Measurements from ENCODE around the gene AIG1. TPM values are rescaled to one million over a fixed set of nuclear protein-coding genes. Genes with fewer than 3 reads are reported as not detected.

AIG1 gene
- total RNA-seq, 2 donors from 2014 or later: 32.9 to 53.6 TPM

DNA sequence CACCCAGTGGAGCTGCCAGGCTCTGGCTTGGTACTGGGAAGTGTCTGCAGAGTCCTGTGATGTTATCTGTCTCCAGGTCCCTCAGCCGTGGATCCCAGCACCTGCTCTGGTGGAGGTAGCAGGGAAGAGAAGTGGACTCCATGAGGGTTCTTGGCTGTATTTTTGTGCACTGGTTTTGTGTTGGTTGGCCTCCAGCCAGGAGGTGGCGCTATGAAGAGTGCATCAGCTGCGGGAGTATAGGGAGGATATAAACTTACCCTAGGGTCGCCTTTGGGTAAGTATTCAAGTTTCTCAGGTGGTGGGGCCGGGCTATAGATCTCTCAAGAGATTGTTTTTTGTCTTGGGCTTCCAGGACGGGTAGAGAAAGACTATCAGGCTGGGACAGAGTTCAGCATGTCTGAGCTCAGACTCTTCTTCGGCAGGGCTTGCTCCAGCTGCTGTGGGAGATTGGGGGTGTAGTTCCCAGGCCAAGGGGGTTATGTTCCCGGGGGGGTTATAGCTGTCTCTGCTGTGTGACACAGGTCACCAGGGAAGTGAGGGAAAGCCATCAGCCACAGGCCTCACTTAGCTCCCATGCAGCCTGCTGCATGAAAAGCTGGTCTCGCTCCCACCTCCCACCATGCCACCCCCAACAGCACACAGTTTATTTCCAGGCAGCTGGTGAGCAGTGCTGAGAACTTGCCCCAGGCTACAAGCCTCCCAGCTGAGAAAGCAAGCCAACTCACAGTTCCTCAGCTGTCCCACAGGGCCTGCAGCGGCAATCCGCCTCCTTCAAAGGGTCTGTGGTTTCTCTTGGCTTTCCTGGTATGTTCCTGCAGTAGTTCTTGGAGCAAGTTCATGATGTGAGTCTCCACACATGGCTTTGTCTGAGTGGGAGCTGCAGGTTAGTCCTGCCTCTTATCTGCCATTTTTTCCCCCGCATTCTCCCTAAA, 115.7 kb downstream of the AIG1 start:
- TF ChIP-seq, protein P1, sequence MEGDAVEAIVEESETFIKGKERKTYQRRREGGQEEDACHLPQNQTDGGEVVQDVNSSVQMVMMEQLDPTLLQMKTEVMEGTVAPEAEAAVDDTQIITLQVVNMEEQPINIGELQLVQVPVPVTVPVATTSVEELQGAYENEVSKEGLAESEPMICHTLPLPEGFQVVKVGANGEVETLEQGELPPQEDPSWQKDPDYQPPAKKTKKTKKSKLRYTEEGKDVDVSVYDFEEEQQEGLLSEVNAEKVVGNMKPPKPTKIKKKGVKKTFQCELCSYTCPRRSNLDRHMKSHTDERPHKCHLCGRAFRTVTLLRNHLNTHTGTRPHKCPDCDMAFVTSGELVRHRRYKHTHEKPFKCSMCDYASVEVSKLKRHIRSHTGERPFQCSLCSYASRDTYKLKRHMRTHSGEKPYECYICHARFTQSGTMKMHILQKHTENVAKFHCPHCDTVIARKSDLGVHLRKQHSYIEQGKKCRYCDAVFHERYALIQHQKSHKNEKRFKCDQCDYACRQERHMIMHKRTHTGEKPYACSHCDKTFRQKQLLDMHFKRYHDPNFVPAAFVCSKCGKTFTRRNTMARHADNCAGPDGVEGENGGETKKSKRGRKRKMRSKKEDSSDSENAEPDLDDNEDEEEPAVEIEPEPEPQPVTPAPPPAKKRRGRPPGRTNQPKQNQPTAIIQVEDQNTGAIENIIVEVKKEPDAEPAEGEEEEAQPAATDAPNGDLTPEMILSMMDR (IDR thresholded peaks at IDR 0.05): no peak
- ATAC-seq (ENCODE audit: insufficient number of reproducible peaks, low FRiP score, low read depth): no peak
- no peak overlapping the region for H3K4me3 ChIP-seq
- no peaks in the 10 kb centered on the region for H3K27me3 ChIP-seq (replicated peaks; ENCODE audit: insufficient read depth)
- no peak overlapping the region for H3K27ac ChIP-seq
- no peaks in the 10 kb centered on the region for H3K9me3 ChIP-seq
- H3K36me3 ChIP-seq: peaks cover 4% of the 10 kb centered on the region
- H3K4me1 ChIP-seq (ENCODE audit: control insufficient read depth in 1 of 2, low read depth in 2 of 2): peaks cover 7 to 13% of the 10 kb centered on the region in 2 donors
- DNase-seq (ENCODE audit: low spot score): no peak

DNA sequence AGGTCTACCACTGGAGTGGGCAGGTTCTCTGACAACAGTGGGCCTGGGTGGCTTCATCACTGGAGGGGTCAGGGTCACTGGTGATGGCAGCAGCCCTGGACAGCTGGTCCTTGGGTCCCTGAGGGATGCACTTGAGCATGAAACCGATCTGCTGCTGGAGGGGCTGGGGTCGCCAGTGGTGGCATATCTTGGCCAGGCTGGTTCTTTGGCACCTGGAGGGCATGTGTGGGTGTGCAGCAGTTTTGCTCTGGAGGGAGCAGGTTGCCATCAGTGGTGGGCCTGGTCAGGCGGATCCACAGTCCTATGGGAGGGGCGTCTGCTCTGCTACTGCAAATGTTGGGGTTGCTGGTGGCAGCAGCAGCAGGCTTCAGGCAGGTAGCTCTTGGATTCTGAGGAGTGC, 117.0 kb downstream of the AIG1 start:
- H3K4me3 ChIP-seq: no peak overlapping the region
- TF ChIP-seq, protein P1 (IDR thresholded peaks at IDR 0.05): no peak
- H3K4me1 ChIP-seq (ENCODE audit: control insufficient read depth in 1 of 2, low read depth in 2 of 2): peaks cover 9 to 20% of the 10 kb centered on the region in 2 donors
- DNase-seq (ENCODE audit: low spot score) (no peak), ATAC-seq (ENCODE audit: insufficient number of reproducible peaks, low FRiP score, low read depth) (no peak)
- H3K27ac ChIP-seq: no peak overlapping the region
- no peaks in the 10 kb centered on the region for H3K27me3 ChIP-seq (replicated peaks; ENCODE audit: insufficient read depth)
- no peaks in the 10 kb centered on the region for H3K9me3 ChIP-seq
- H3K36me3 ChIP-seq: peaks cover 4% of the 10 kb centered on the region

DNA sequence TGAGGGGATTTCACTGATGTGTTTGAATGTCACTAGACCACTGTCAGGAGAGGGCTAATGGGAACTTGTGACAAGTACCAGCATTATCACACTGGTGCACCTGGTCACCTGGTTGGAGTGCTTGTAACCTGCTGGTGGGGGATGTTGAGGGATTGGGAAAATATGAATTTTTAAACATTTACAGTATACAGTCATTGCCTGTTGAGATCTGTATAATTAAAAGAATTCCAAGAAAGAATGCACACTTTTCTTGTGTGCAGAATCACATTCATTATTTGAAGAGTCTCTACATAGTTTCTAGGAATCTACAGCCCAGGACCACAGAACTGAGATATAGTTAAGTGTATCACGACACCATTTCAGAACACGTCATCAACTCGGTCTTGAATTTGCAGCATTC, 118.4 kb downstream of the AIG1 start:
- no peaks in the 10 kb centered on the region for H3K27me3 ChIP-seq (replicated peaks; ENCODE audit: insufficient read depth)
- no peaks in the 10 kb centered on the region for H3K36me3 ChIP-seq
- H3K4me3 ChIP-seq: no peak overlapping the region
- DNase-seq (ENCODE audit: low spot score): no peak
- ATAC-seq (ENCODE audit: insufficient number of reproducible peaks, low FRiP score, low read depth): no peak
- TF ChIP-seq, protein P1 (IDR thresholded peaks at IDR 0.05): no peak
- H3K4me1 ChIP-seq (ENCODE audit: control insufficient read depth in 1 of 2, low read depth in 2 of 2): peaks cover 9 to 20% of the 10 kb centered on the region in 2 donors
- H3K27ac ChIP-seq: no peak overlapping the region
- no peaks in the 10 kb centered on the region for H3K9me3 ChIP-seq

DNA sequence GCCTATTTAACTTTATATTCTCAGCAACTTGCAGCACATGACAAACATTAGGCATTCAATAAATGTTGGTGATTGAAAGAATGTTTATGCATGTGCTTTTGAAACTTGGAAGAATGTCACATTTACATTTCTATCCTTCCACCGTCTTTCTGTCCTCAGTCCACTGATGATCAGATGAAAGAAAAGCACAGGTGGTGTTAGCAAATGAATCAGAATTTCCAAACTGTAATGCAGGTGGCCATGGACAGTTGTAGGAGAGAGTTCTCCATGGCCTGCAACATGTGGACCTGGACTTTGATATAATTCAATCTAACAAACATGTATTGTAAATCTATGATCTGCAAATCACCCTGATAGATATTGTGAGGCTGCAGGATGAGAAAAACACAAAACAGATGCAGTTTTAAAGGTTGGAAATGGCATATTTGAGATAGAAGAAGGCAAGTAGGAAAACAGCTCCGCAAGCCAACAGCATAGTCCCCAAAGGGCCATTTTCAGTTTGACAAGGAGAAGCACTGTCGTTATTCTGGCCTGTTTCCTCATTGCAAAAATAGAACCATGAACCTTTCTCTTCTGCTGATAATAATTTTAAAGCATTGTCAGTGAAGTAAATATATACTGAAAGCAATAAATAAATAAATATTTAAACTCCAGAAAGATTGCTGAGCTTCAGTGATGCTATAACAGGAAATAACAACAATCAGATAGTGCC, 119.4 kb downstream of the AIG1 start:
- no peak for ATAC-seq (ENCODE audit: insufficient number of reproducible peaks, low FRiP score, low read depth)

More for the DNA sequence above, 119.4 kb downstream of the AIG1 start:
- Histone ChIP-seq H3K4me1 (ENCODE audit: control insufficient read depth in 1 of 2, low read depth in 2 of 2) (peaks cover 9 to 20% of the 10 kb centered on the region in 2 donors), H3K36me3 (no peaks in the 10 kb centered on the region), H3K4me3 (peak overlapping the region; percentile 48), H3K27ac (no peak overlapping the region), H3K9me3 (no peaks in the 10 kb centered on the region), H3K27me3 (replicated peaks; ENCODE audit: insufficient read depth) (no peaks in the 10 kb centered on the region)
- TF ChIP-seq, protein P1 (IDR thresholded peaks at IDR 0.05): no peak
- no peak for DNase-seq (ENCODE audit: low spot score)

Data from thoracic aorta (tissue), 2 donors.